HK-2 (cell line): ENCODE results near the gene MAFF.
A peak's percentile ranks its signal among the peaks of the same experiment; 100 is the strongest.

Source experiments
- DNase-seq: peaks from one replicate; pipeline ENCODE4 v3.0.0-alpha.2; 2018; ENCODE audit not compliant: unreplicated experiment

The MAFF gene

GRCh38 chr22:38203855-38204514 is 2.2 kb downstream of the MAFF start:
- DNase-seq, result no peak

DNA sequence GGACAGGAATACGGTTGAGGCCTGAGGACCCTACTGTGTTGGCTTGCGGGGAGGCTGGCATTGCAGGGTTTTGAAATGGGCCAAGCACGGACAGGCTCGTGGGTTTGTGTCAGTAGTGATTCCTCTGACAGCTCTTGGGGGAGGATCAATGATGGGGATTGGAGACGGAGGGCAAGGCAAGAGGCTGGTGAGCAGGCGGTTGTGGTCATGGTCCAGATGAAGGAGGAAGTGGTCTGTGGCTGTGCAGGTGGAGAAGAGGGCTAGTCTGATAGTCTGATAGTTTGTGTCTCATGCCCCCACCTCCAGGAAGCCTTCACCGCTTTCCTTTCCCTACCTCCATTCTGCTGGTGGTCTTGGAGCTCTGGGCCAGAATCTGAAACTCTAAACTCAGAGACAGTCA is 3.0 kb downstream of the MAFF start:
- DNase-seq, result no peak

DNA sequence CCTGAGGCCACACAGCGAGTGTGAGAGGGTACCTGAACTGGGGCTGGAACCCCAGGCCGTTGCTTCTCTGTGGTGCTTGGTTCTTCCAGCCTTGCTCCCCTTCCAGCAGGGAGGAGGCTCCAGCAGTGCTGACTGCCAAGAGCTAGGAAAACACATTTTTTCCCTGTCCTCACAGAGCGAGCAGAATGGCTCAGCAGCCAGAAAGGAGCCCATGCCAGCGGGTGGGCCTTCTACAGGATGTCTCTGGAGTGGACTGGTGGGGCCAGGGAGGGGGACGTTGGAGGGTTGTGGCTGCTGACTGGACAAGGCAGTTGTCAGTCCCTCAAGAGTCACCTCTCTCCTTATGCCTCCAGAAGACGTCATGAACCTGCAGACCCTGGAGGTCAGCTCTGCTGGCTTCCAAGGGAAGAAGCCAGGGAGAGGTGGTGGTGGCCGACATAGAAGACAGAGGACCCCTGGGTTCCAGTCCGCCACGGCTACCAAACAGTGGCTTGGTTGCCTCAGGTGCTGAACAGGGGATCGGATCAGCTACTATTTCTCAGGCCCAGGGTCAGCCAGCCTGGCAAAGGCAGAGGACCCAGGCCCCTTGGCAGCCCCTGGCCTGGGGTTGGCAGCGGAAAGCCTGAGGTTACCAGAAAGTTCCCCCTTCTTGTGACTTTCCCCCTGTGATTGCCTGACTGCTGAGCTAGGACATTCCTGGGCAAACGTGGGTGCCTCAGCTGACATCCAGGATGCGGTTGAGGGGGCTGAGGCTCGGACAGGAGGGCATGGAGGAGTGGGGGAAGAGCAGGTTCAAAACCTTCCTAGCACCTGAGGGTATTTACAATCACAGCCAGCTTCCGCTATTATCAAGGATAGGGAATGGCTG is 3.7 kb downstream of the MAFF start:
- no peak for DNase-seq

GRCh38 chr22:38207898-38208432 is 6.2 kb downstream of the MAFF start:
- DNase-seq, result no peak

GRCh38 chr22:38208551-38208968 is 6.8 kb downstream of the MAFF start:
- no peak for DNase-seq

DNA sequence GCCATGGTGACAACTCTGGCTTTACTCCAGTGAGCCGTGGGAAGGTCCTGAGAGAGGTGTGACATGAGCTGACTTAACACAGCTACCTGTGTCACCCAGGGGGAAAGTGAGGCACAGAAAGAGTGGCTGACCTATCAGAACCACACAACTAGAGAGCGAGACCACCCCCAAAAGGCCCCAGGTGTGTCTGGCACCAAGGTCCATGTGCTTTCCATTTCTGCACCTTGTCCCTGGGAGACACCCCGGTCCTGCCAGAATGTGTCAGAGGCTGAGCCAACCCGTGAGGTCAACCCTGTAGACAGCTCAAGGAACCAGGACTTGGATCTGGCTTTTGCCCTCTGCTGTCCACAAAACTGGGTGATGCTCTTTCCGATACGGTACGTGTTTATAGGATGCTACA is 9.8 kb downstream of the MAFF start:
- DNase-seq, result no peak

DNA sequence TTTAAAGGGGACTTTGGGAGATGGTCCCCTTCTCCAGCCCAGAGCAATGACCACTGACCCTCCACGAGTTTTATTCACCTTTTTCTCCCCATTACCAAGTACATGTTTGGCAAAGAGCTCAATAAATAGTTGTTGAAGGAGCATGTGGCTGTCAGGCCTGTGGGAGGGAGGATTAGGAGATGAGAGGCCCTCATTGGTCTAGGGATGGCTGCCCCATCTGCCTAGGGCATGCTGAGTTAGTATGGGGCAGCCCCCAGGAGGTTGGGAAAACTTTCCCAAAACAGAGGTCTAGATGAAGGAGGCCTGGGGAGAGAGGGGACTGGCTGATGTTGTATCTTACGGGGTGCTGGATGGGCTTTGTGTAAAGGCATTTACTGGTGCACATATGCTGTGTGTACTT is 10.6 kb downstream of the MAFF start:
- no peak for DNase-seq

GRCh38 chr22:38213319-38213989 is 11.7 kb downstream of the MAFF start:
- no peak for DNase-seq

DNA sequence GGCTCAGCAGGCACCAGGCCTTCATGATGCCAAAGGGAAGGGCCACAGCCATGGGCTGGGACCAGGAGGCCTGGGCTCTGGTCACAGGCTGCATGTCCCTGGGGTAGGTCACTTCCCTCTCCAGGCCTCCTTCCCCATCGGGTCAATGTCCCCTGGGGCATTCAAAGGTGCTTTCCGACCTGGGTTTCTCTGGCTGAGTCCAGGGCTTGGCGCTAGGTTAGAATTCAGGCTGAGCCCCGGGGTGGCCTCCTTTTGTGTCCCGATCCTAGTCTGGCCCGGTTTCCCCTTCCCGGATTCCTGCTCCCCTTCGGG is 12.2 kb downstream of the MAFF start:
- no peak for DNase-seq

- no peak for DNase-seq
These were observed 12.7 kb downstream of the MAFF start for GRCh38 chr22:38214302-38215056.

GRCh38 chr22:38215156-38216038 is 13.6 kb downstream of the MAFF start:
- no peak for DNase-seq

DNA sequence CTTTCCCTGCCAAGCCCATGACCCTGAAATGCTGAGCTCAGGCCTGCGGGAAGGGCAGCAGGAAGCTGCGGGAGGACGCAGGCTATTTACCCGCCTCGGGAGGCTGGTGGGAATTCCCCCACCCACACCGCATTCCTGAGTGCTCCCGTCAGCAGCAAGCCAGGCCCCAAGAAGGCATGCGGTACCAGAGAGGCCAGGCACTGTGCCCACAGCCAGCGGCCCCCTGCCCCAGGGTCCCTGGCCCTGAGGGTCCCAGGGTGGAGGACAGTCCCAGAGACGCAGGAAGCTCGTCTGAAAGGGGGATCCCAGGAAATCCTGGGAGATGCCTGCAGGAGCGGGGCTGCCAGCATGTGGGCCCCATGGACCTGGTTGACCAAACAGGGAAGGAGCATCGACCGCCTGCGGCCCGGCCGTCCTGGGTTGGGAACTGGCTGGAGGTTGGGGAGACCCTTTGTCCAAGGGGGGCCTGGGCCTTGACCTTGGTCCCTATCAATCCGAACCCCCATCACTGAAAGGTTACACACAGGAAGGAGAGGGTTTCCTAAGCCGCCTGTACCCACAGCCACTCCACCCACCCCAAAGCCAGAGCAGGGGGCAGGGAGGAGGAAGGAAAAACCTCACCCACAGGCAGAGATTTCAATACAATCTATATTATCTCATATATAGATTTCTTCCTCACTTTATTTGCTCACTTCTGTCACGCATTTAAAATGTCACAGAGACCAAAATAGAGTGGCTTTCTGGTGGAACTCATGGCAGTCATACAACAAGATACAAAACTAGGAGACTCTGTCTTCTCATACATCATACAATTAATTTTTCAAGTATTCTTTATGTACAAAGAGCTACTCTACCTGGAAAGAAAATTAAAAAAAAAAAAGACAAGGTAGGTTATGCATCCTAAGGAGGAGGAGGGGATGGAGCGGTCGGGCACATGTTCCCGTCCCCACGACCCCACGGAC is 17.1 kb downstream of the MAFF start:
- DNase-seq, result peak; percentile 92

DNA sequence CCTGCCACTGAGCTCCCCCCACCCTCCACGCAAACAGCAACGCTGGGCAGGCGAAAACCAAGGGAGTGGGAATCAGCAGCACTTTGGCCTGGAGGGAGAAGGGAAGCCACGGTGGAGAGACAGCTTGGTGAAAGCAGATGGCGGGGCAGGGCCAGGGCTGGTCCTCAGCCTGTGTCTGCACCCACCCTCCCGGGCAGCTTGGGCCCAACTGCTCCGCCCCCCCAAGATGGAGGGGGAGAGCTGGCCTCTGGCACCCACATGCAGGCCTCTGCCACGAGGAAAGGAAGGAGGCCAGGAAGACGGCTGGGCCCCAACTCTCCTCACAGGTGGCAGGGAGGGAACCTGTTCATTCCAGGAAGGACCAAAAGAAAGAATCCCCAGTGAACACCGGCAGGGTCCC is 17.8 kb downstream of the MAFF start:
- no peak for DNase-seq

DNA sequence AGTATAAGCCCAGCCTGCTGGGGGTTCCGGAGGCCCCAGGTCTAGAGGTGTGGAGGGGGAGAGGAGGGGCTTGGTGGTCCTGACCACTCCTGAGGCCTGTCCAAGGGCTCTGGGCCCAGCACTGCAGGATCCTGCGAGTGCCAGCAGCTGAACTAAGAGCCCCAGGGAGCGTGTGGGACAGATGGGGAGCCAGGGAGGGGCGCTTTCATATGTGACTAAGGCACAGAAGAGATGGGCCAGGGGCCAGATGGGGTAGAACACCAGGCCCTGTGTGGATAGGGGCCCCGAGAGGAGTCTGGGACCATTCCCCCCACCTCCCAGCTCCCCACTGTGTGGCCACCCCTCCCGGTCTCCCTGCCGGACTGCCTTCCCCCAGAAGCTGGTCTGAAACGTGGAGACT is 18.4 kb downstream of the MAFF start:
- no peak for DNase-seq

GRCh38 chr22:38220653-38221386 is 19.0 kb downstream of the MAFF start:
- no peak for DNase-seq

- no peak for DNase-seq
These were observed 19.6 kb downstream of the MAFF start for GRCh38 chr22:38221407-38221806.

- no peak for DNase-seq
These were observed 20.4 kb downstream of the MAFF start for GRCh38 chr22:38221908-38222796.

- no peak for DNase-seq
These were observed 21.0 kb downstream of the MAFF start for GRCh38 chr22:38222797-38223119.
